Activated naive CD8-positive, alpha-beta T cell treated with anti-CD3 and anti-CD28 coated beads, Interleukin-2, amount 10 ng/mL, durations not matched to agents 7 days and 5 days (primary cell): Measurements from ENCODE around the gene TCEA2. TPM values are rescaled to one million over a fixed set of nuclear protein-coding genes. Genes with fewer than 3 reads are reported as not detected.

Experiments used
- ATAC-seq: fragments of 150-1000 bp; cut with Tn5 transposase; one replicate; pipeline ENCODE4 v1.10.0; 2021; ENCODE audit warnings: low read depth, moderate library complexity
- POLR2A ChIA-PET: fragments of 350-600 bp; sonication (Branson Sonifier 250); formaldehyde crosslinking; loops from one replicate; lab custom pipeline; 2021; ENCODE audit warnings: antibody characterized with exemption; lab: Charles Lee
- DNase-seq: peaks from one replicate; pipeline ENCODE4 v3.0.0; 2021
- H3K27ac Mint-ChIP-seq: one replicate; pipeline ENCODE4 v1.8.0; 2022; ENCODE audit warnings: mild to moderate bottlenecking, mixed read lengths
- H3K27me3 Mint-ChIP-seq: one replicate; pipeline ENCODE4 v1.8.0; 2022; ENCODE audit warnings: mild to moderate bottlenecking, moderate library complexity, mixed read lengths
- H3K36me3 Mint-ChIP-seq: one replicate; pipeline ENCODE4 v1.8.0; 2021; ENCODE audit warnings: mild to moderate bottlenecking, mixed read lengths
- H3K4me1 Mint-ChIP-seq: one replicate; pipeline ENCODE4 v1.8.0; 2021; ENCODE audit warnings: mixed read lengths
- H3K4me3 Mint-ChIP-seq: one replicate; pipeline ENCODE4 v1.8.0; 2022; ENCODE audit warnings: mild to moderate bottlenecking, moderate library complexity, mixed read lengths
- H3K9me3 Mint-ChIP-seq: one replicate; pipeline ENCODE4 v1.8.0; 2021; ENCODE audit warnings: mixed read lengths
- total RNA-seq, 2 experiments: library from RNA; stranded (reverse); gene quantifications; one replicate each; pipeline ENCODE4 v1.2.3, GENCODE V29; 2021

TCEA2 gene
- total RNA-seq, 2 experiments from 2014 or later: 65.3 to 74.9 TPM

- no peaks in the 10 kb centered on the region for H3K9me3 Mint-ChIP-seq
- no peak for DNase-seq
- H3K27ac Mint-ChIP-seq: peak overlapping the region; percentile 27
- H3K27me3 Mint-ChIP-seq: peaks cover 23% of the 10 kb centered on the region
- POLR2A ChIA-PET: interaction anchor here (0.8 kb wide), 1 partner anchor 24 kb away, joined by 3 read pairs; no protein-coding TSS in a partner anchor
- no peaks in the 10 kb centered on the region for H3K36me3 Mint-ChIP-seq
- H3K4me3 Mint-ChIP-seq: no peak overlapping the region
- no peak for ATAC-seq
- peaks cover 6% of the 10 kb centered on the region for H3K4me1 Mint-ChIP-seq
Observed at GRCh38 chr20:64103871-64104666, 41.1 kb downstream of the TCEA2 start.

- Mint-ChIP-seq H3K27me3 (peaks cover 23% of the 10 kb centered on the region), H3K9me3 (no peaks in the 10 kb centered on the region), H3K27ac (no peak overlapping the region), H3K4me1 (peaks cover 4% of the 10 kb centered on the region), H3K36me3 (no peaks in the 10 kb centered on the region), H3K4me3 (no peak overlapping the region)
- ATAC-seq: no peak
- POLR2A ChIA-PET: interaction anchor here (0.8 kb wide), 1 partner anchor 25 kb away, joined by 3 read pairs; no protein-coding TSS in a partner anchor
- DNase-seq: no peak
Observed at GRCh38 chr20:64104667-64105451, 41.9 kb downstream of the TCEA2 start.

- Mint-ChIP-seq H3K36me3 (no peaks in the 10 kb centered on the region), H3K9me3 (no peaks in the 10 kb centered on the region), H3K27ac (no peak overlapping the region), H3K4me1 (peaks cover 2% of the 10 kb centered on the region), H3K4me3 (no peak overlapping the region), H3K27me3 (peaks cover 21% of the 10 kb centered on the region)
- ATAC-seq: no peak
- POLR2A ChIA-PET: no interaction called here
- DNase-seq: no peak
Observed at GRCh38 chr20:64105846-64106434, 42.9 kb downstream of the TCEA2 start.

GRCh38 chr20:64106435-64106961 is 43.5 kb downstream of the TCEA2 start:
- POLR2A ChIA-PET: no interaction called here
- H3K27me3 Mint-ChIP-seq: peaks cover 16% of the 10 kb centered on the region
- H3K4me1 Mint-ChIP-seq: peaks cover 2% of the 10 kb centered on the region
- H3K36me3 Mint-ChIP-seq: no peaks in the 10 kb centered on the region
- no peak overlapping the region for H3K4me3 Mint-ChIP-seq
- no peak for ATAC-seq
- DNase-seq: no peak
- H3K27ac Mint-ChIP-seq: peak overlapping the region; percentile 36
- H3K9me3 Mint-ChIP-seq: no peaks in the 10 kb centered on the region

GRCh38 chr20:64106981-64107735 is 44.2 kb downstream of the TCEA2 start, which contains the start of gene NPBWR2:
TSS of gene NPBWR2 (minus strand) at chr20:64107565. CDS start at chr20:64106831, 734 bp downstream.
- peaks cover 2% of the 10 kb centered on the region for H3K4me1 Mint-ChIP-seq
- H3K9me3 Mint-ChIP-seq: no peaks in the 10 kb centered on the region
- no peaks in the 10 kb centered on the region for H3K36me3 Mint-ChIP-seq
- no peak within 1 kb of the TSS for H3K4me3 Mint-ChIP-seq
- POLR2A ChIA-PET: no interaction called here
- peaks cover 15% of the 10 kb centered on the region for H3K27me3 Mint-ChIP-seq
- H3K27ac Mint-ChIP-seq: peak within 1 kb of the TSS; percentile 36
- ATAC-seq (peak; percentile 59), DNase-seq (peak; percentile 34)

GRCh38 chr20:64107736-64108457 is 44.9 kb downstream of the TCEA2 start:
- Mint-ChIP-seq H3K9me3 (no peaks in the 10 kb centered on the region), H3K36me3 (no peaks in the 10 kb centered on the region), H3K27me3 (peaks cover 11% of the 10 kb centered on the region), H3K4me3 (no peak overlapping the region), H3K27ac (no peak overlapping the region), H3K4me1 (no peaks in the 10 kb centered on the region)
- ATAC-seq (peak; percentile 13), DNase-seq (no peak)
- POLR2A ChIA-PET: no interaction called here

GRCh38 chr20:64108731-64109681 is 46.0 kb downstream of the TCEA2 start:
- Mint-ChIP-seq H3K4me1 (no peaks in the 10 kb centered on the region), H3K4me3 (no peak overlapping the region), H3K27me3 (peaks cover 2% of the 10 kb centered on the region), H3K36me3 (no peaks in the 10 kb centered on the region), H3K9me3 (no peaks in the 10 kb centered on the region), H3K27ac (no peak overlapping the region)
- POLR2A ChIA-PET: no interaction called here
- DNase-seq (no peak), ATAC-seq (no peak)

GRCh38 chr20:64109831-64110391 is 46.9 kb downstream of the TCEA2 start:
- Mint-ChIP-seq H3K27me3 (peaks cover 2% of the 10 kb centered on the region), H3K36me3 (no peaks in the 10 kb centered on the region), H3K27ac (no peak overlapping the region), H3K4me3 (no peak overlapping the region), H3K9me3 (no peaks in the 10 kb centered on the region), H3K4me1 (no peaks in the 10 kb centered on the region)
- no peak for DNase-seq
- POLR2A ChIA-PET: no interaction called here
- no peak for ATAC-seq

- DNase-seq: no peak
Observed at GRCh38 chr20:64110411-64111068, 47.5 kb downstream of the TCEA2 start.

GRCh38 chr20:64111841-64112641 is 49.0 kb downstream of the TCEA2 start:
- no peaks in the 10 kb centered on the region for H3K36me3 Mint-ChIP-seq

More at GRCh38 chr20:64110411-64111068, 47.5 kb downstream of the TCEA2 start:
- no peaks in the 10 kb centered on the region for H3K9me3 Mint-ChIP-seq
- H3K36me3 Mint-ChIP-seq: no peaks in the 10 kb centered on the region
- POLR2A ChIA-PET: no interaction called here
- no peak overlapping the region for H3K4me3 Mint-ChIP-seq
- no peak overlapping the region for H3K27ac Mint-ChIP-seq
- peaks cover 2% of the 10 kb centered on the region for H3K27me3 Mint-ChIP-seq
- no peaks in the 10 kb centered on the region for H3K4me1 Mint-ChIP-seq
- ATAC-seq: no peak

More at GRCh38 chr20:64111841-64112641, 49.0 kb downstream of the TCEA2 start:
- ATAC-seq (no peak), DNase-seq (no peak)
- Mint-ChIP-seq H3K27me3 (peaks cover 2% of the 10 kb centered on the region), H3K27ac (no peak overlapping the region), H3K4me1 (no peaks in the 10 kb centered on the region), H3K9me3 (no peaks in the 10 kb centered on the region), H3K4me3 (no peak overlapping the region)
- POLR2A ChIA-PET: interaction anchor here (0.7 kb wide), 1 partner anchor 33 kb away, joined by 3 read pairs; the partner anchor contains the start of gene RGS19
